Thymus (tissue), 11 donors: Measurements from ENCODE around the gene NSDHL. TPM values are rescaled to one million over a fixed set of nuclear protein-coding genes. Genes with fewer than 3 reads are reported as not detected.
"Not testable (repeated sequence)": the region's sequence is repeated elsewhere in the genome, so short reads cannot be mapped to it uniquely, and the experiment has no call there.

Source experiments
- DNase-seq, 9 donors: peaks; one replicate each; pipeline ENCODE4 v3.0.0-alpha.2; 2013; ENCODE audit warnings: low spot score in 9 of 9, low read depth in 6 of 9, missing footprints in 1 of 9
- H3K27ac ChIP-seq, 2 donors: one replicate each; pipeline ENCODE4 v1.5.1; 2013; ENCODE audit warnings: control low read depth in 1 of 2, low read depth in 1 of 2, low read length in 1 of 2, mild to moderate bottlenecking in 1 of 2, moderate library complexity in 1 of 2
- H3K27me3 ChIP-seq, 2 donors: one replicate each; pipeline ENCODE4 v1.5.1; 2013; ENCODE audit warnings: low read length in 1 of 2; ENCODE audit not compliant: control insufficient read depth in 2 of 2, insufficient read depth in 1 of 2
- H3K36me3 ChIP-seq, 2 donors: one replicate each; pipeline ENCODE4 v1.5.1; 2013; ENCODE audit warnings: low read length in 1 of 2, mild to moderate bottlenecking in 1 of 2, moderate library complexity in 1 of 2; ENCODE audit not compliant: control insufficient read depth in 2 of 2, insufficient read depth in 2 of 2
- H3K4me1 ChIP-seq, 2 donors: one replicate each; pipeline ENCODE4 v1.5.1; 2013; ENCODE audit warnings: low read length in 2 of 2; ENCODE audit not compliant: control insufficient read depth in 2 of 2, insufficient read depth in 2 of 2
- H3K4me3 ChIP-seq, 2 donors: one replicate each; pipeline ENCODE4 v1.5.1; 2013; ENCODE audit warnings: low read length in 2 of 2, control low read depth in 1 of 2, mild to moderate bottlenecking in 1 of 2
- H3K9me3 ChIP-seq, 2 donors: one replicate each; pipeline ENCODE4 v1.5.1; 2013; ENCODE audit warnings: low read length in 1 of 2, mild to moderate bottlenecking in 1 of 2; ENCODE audit not compliant: control insufficient read depth in 2 of 2, insufficient read depth in 1 of 2
- WGBS: extraction: QIAGEN DNeasy Blood & Tissue Kit; methylation state at CpG from one replicate; pipeline ENCODE4 v1.1.7; 2013; 5-methylcytosine and 5-hydroxymethylcytosine counted together
- polyA plus RNA-seq: library from polyadenylated mRNA; stranded (reverse); fragments of 200-250 nt; gene quantifications from one replicate; pipeline ENCODE4 v1.2.3, GENCODE V29; 2013
- total RNA-seq: library from RNA; stranded (reverse); fragments of 120-200 nt; gene quantifications from one replicate; pipeline ENCODE4 v1.2.4, GENCODE V29; 2013
- donor health status: healthy.

Gene NSDHL
- total and polyA plus RNA-seq, 2 donors = 7.2 to 9.9 TPM

- no peak overlapping the region for H3K4me3 ChIP-seq
- WGBS = 97% methylated on average over 4 of the region's 4 CpGs
These were observed 2.5 kb downstream of the NSDHL start for GRCh38 chrX:152833378-152833777.

GRCh38 chrX:152835470-152835869 is 4.6 kb downstream of the NSDHL start:
- H3K27me3 ChIP-seq, H3K9me3 ChIP-seq, H3K36me3 ChIP-seq, H3K4me3 ChIP-seq, H3K27ac ChIP-seq, H3K4me1 ChIP-seq, DNase-seq: not testable (repeated sequence)
- WGBS = 100% methylated on average over 1 of the region's 1 CpG

More at GRCh38 chrX:152833378-152833777, 2.5 kb downstream of the NSDHL start:
- Histone ChIP-seq H3K4me1 (peaks cover 2 to 6% of the 10 kb centered on the region in 2 donors), H3K27ac (no peak overlapping the region), H3K27me3 (no peaks in the 10 kb centered on the region), H3K9me3 (no peaks in the 10 kb centered on the region), H3K36me3 (peaks cover 0 to 3% of the 10 kb centered on the region in 2 donors)
- no peak for DNase-seq

GRCh38 chrX:152842772-152843338 is 12.0 kb downstream of the NSDHL start:
- H3K27ac ChIP-seq = no peak overlapping the region
- no peaks in the 10 kb centered on the region for H3K4me1 ChIP-seq
- 96% methylated on average over 10 of the region's 10 CpGs for WGBS
- H3K27me3 ChIP-seq = no peaks in the 10 kb centered on the region
- H3K4me3 ChIP-seq = no peak overlapping the region
- no peaks in the 10 kb centered on the region for H3K36me3 ChIP-seq
- DNase-seq = no peak
- H3K9me3 ChIP-seq = no peaks in the 10 kb centered on the region

- Histone ChIP-seq H3K4me1 (no peaks in the 10 kb centered on the region), H3K4me3 (no peak overlapping the region), H3K36me3 (no peaks in the 10 kb centered on the region), H3K9me3 (no peaks in the 10 kb centered on the region), H3K27me3 (no peaks in the 10 kb centered on the region), H3K27ac (no peak overlapping the region)
- no peak for DNase-seq
- WGBS = 99% methylated on average over 5 of the region's 5 CpGs
These were observed 13.0 kb downstream of the NSDHL start for GRCh38 chrX:152843852-152844251.

- DNase-seq = no peak
- WGBS = 96% methylated on average over 6 of the region's 6 CpGs
- Histone ChIP-seq H3K27ac (no peak overlapping the region), H3K36me3 (peaks cover 0 to 2% of the 10 kb centered on the region in 2 donors), H3K27me3 (no peaks in the 10 kb centered on the region), H3K4me1 (no peaks in the 10 kb centered on the region), H3K4me3 (no peak overlapping the region), H3K9me3 (no peaks in the 10 kb centered on the region)
These were observed 13.4 kb downstream of the NSDHL start for GRCh38 chrX:152844256-152844655.

GRCh38 chrX:152845618-152846240 is 14.9 kb downstream of the NSDHL start:
- no peaks in the 10 kb centered on the region for H3K27me3 ChIP-seq
- H3K9me3 ChIP-seq = no peaks in the 10 kb centered on the region
- no peak for DNase-seq
- 98% methylated on average over 17 of the region's 17 CpGs for WGBS
- no peaks in the 10 kb centered on the region for H3K4me1 ChIP-seq
- no peak overlapping the region for H3K4me3 ChIP-seq
- peaks cover 0 to 8% of the 10 kb centered on the region in 2 donors for H3K36me3 ChIP-seq
- no peak overlapping the region for H3K27ac ChIP-seq

GRCh38 chrX:152847281-152847680 is 16.4 kb downstream of the NSDHL start:
- Histone ChIP-seq H3K9me3 (no peaks in the 10 kb centered on the region), H3K36me3 (peaks cover 0 to 8% of the 10 kb centered on the region in 2 donors), H3K4me1 (no peaks in the 10 kb centered on the region), H3K27me3 (no peaks in the 10 kb centered on the region), H3K27ac (no peak overlapping the region), H3K4me3 (no peak overlapping the region)
- WGBS = 69% methylated on average over 6 of the region's 6 CpGs
- no peak for DNase-seq

- Histone ChIP-seq H3K36me3 (peaks cover 4 to 8% of the 10 kb centered on the region in 2 donors), H3K27me3 (no peaks in the 10 kb centered on the region)
- DNase-seq = no peak
These were observed 19.6 kb downstream of the NSDHL start for GRCh38 chrX:152850465-152850864.

GRCh38 chrX:152853986-152854385 is 23.1 kb downstream of the NSDHL start:
- DNase-seq = no peak
- no peak overlapping the region for H3K4me3 ChIP-seq
- H3K4me1 ChIP-seq = no peaks in the 10 kb centered on the region
- WGBS = 97% methylated on average over 7 of the region's 7 CpGs
- H3K36me3 ChIP-seq = peaks cover 7 to 12% of the 10 kb centered on the region in 2 donors
- no peaks in the 10 kb centered on the region for H3K9me3 ChIP-seq
- H3K27ac ChIP-seq = no peak overlapping the region
- no peaks in the 10 kb centered on the region for H3K27me3 ChIP-seq

More at GRCh38 chrX:152850465-152850864, 19.6 kb downstream of the NSDHL start:
- Histone ChIP-seq H3K4me1 (no peaks in the 10 kb centered on the region), H3K27ac (no peak overlapping the region), H3K4me3 (no peak overlapping the region), H3K9me3 (no peaks in the 10 kb centered on the region)
- WGBS = 87% methylated on average over 2 of the region's 2 CpGs
